SK-N-SH (cell line): ENCODE results near the gene SNRNP25. TPM values are rescaled to one million over a fixed set of nuclear protein-coding genes. Genes with fewer than 3 reads are reported as not detected.

Experiments used
- CTCF ChIA-PET: fragments of 300-600, 350-600 bp; formaldehyde crosslinking; extraction: SDS; loops from one replicate; lab custom pipeline; 2021; lab: Yijun Ruan, JAX
- POLR2A ChIA-PET: fragments of 350-600 bp; sonication (Branson Sonifier 250); formaldehyde crosslinking; extraction: SDS; loops from one replicate; lab custom pipeline; 2020; ENCODE audit warnings: antibody characterized with exemption, inconsistent platforms; lab: Yijun Ruan, JAX
- DNase-seq: peaks from one replicate; pipeline ENCODE4 v3.0.0; 2012
- H2AFZ ChIP-seq: fragments of 200-600 bp; sonication (generic); 2 replicates; pipeline ENCODE4 v1.8.1; 2016; ENCODE audit warnings: antibody characterized with exemption, mild to moderate bottlenecking, low read depth
- H3F3A ChIP-seq: fragments of 200-600 bp; sonication (generic); replicated peaks from 2 replicates; pipeline ENCODE3; 2016; ENCODE audit warnings: antibody characterized with exemption, mild to moderate bottlenecking; ENCODE audit not compliant: insufficient read depth
- H3K27ac ChIP-seq, 2 experiments: fragments of 200-500 bp in 1 of 2; fragments of 200-600 bp in 1 of 2; sonication (Bioruptor generic) in 1 of 2; sonication (generic), shearing (Covaris generic) in 1 of 2; 2 replicates each; pipeline versions ENCODE4 v1.5.1 to v1.6.1; 2014 to 2016; ENCODE audit warnings: low read depth in 2 of 2, inconsistent platforms in 1 of 2, low read length in 1 of 2, mild to moderate bottlenecking in 1 of 2, mixed read lengths in 1 of 2
- H3K27me3 ChIP-seq: fragments of 200-600 bp; sonication (generic), shearing (Covaris generic); 2 replicates; pipeline ENCODE4 v1.6.1; 2016; ENCODE audit warnings: mixed run types; ENCODE audit not compliant: insufficient read depth
- H3K36me3 ChIP-seq, 2 experiments: fragments of 200-500 bp in 1 of 2; fragments of 200-600 bp in 1 of 2; sonication (Bioruptor generic) in 1 of 2; sonication (generic) in 1 of 2; replicated peaks in 1 of 2; 2 replicates each; pipeline versions ENCODE3 to v1.5.1; 2014 to 2016; ENCODE audit warnings: low read length in 1 of 2, mild to moderate bottlenecking in 1 of 2; ENCODE audit not compliant: insufficient read depth in 2 of 2, control insufficient read depth in 1 of 2
- H3K4me1 ChIP-seq, 2 experiments: fragments of 200-500 bp in 1 of 2; fragments of 200-600 bp in 1 of 2; sonication (Bioruptor generic) in 1 of 2; sonication (generic), shearing (Covaris generic) in 1 of 2; 2 replicates each; pipeline versions ENCODE4 v1.5.1 to v1.6.1; 2014 to 2016; ENCODE audit warnings: low read depth in 1 of 2, low read length in 1 of 2, mixed run types in 1 of 2; ENCODE audit not compliant: insufficient read depth in 2 of 2, control insufficient read depth in 1 of 2
- H3K4me2 ChIP-seq: fragments of 200-600 bp; sonication (generic), shearing (Covaris generic); 2 replicates; pipeline ENCODE4 v1.6.1; 2017; ENCODE audit warnings: mixed run types
- H3K4me3 ChIP-seq, 2 experiments: fragments of 200-500 bp in 1 of 2; fragments of 200-600 bp in 1 of 2; sonication (Bioruptor generic) in 1 of 2; sonication (generic), shearing (Covaris generic) in 1 of 2; 2 replicates each; pipeline versions ENCODE4 v1.5.1 to v1.8.1; 2014 to 2016; ENCODE audit warnings: low read depth in 2 of 2, inconsistent platforms in 1 of 2, low read length in 1 of 2, mild to moderate bottlenecking in 1 of 2, mixed read lengths in 1 of 2, moderate library complexity in 1 of 2
- H3K79me2 ChIP-seq: fragments of 200-600 bp; sonication (generic); 2 replicates; pipeline ENCODE4 v1.8.1; 2017; ENCODE audit warnings: mild to moderate bottlenecking; ENCODE audit not compliant: insufficient read depth
- H3K9ac ChIP-seq: fragments of 200-600 bp; sonication (generic); 2 replicates; pipeline ENCODE4 v1.6.1; 2017; ENCODE audit warnings: mixed run types
- H3K9me2 ChIP-seq: fragments of 200-600 bp; sonication (generic); 2 replicates; pipeline ENCODE4 v1.6.1; 2017; ENCODE audit warnings: mixed run types
- H3K9me3 ChIP-seq: fragments of 200-600 bp; sonication (generic); 2 replicates; pipeline ENCODE4 v1.6.1; 2017; ENCODE audit warnings: mixed run types, mild to moderate bottlenecking, moderate library complexity
- H4K20me1 ChIP-seq: fragments of 200-600 bp; sonication (generic); 2 replicates; pipeline ENCODE4 v1.6.1; 2017; ENCODE audit warnings: mild to moderate bottlenecking, mixed run types; ENCODE audit not compliant: insufficient read depth
- EP300 ChIP-seq, 2 experiments: IDR thresholded peaks; 2 replicates each; pipeline versions ENCODE4 v1.4.0 to v1.6.1; 2012; ENCODE audit warnings: borderline replicate concordance in 1 of 2, low read depth in 1 of 2, low read length in 1 of 2
- EZH2phosphoT487 ChIP-seq: fragments of 200-600 bp; sonication (generic); IDR thresholded peaks from 2 replicates; pipeline ENCODE4 v1.6.1; 2017; ENCODE audit warnings: low read depth, mixed run types, mild to moderate bottlenecking, antibody characterized with exemption, moderate library complexity, borderline replicate concordance
- FOXJ3 ChIP-seq: sonication (generic); formaldehyde crosslinking; IDR thresholded peaks from 2 replicates; pipeline ENCODE4 v1.5.1; 2020; ENCODE audit warnings: mild to moderate bottlenecking, missing genetic modification reagents
- GATA2 ChIP-seq: sonication (generic); formaldehyde crosslinking; IDR thresholded peaks from 2 replicates; pipeline ENCODE4 v1.5.0; 2020; ENCODE audit warnings: mild to moderate bottlenecking, missing genetic modification reagents
- JUND ChIP-seq: IDR thresholded peaks from 2 replicates; pipeline ENCODE4 v1.4.0; 2012
- MEF2A ChIP-seq: IDR thresholded peaks from 2 replicates; pipeline ENCODE4 v1.4.0; 2012; ENCODE audit warnings: low read depth, borderline replicate concordance
- MXI1 ChIP-seq: IDR thresholded peaks from 2 replicates; pipeline ENCODE4 v1.6.1; 2012; ENCODE audit warnings: mild to moderate bottlenecking, low read depth, low read length, improper control_type of control experiment
- NFIC ChIP-seq: IDR thresholded peaks from 2 replicates; pipeline ENCODE4 v1.4.0; 2012; ENCODE audit warnings: borderline replicate concordance
- NRF1 ChIP-seq: IDR thresholded peaks from 2 replicates; pipeline ENCODE4 v1.6.1; 2012; ENCODE audit warnings: low read depth, mild to moderate bottlenecking, low read length
- RAD21 ChIP-seq: IDR thresholded peaks from 2 replicates; pipeline ENCODE4 v1.6.1; 2012; ENCODE audit warnings: mild to moderate bottlenecking, low read length
- SIN3A ChIP-seq: IDR thresholded peaks from 2 replicates; pipeline ENCODE4 v1.6.1; 2012; ENCODE audit warnings: low read depth, mild to moderate bottlenecking, low read length, moderate library complexity, borderline replicate concordance
- TAF1 ChIP-seq: IDR thresholded peaks from 2 replicates; pipeline ENCODE4 v1.6.1; 2012; ENCODE audit warnings: low read depth, mild to moderate bottlenecking, low read length, moderate library complexity, borderline replicate concordance
- TEAD4 ChIP-seq: IDR thresholded peaks from 2 replicates; pipeline ENCODE4 v1.4.0; 2012; ENCODE audit warnings: mild to moderate bottlenecking, borderline replicate concordance; ENCODE audit not compliant: insufficient read depth
- YY1 ChIP-seq: IDR thresholded peaks from 2 replicates; pipeline ENCODE4 v1.4.0; 2012; ENCODE audit warnings: low read depth, mild to moderate bottlenecking
- WGBS: methylation state at CpG from one replicate; pipeline ENCODE4 v1.1.6; 2017; ENCODE audit warnings: low lambda C conversion rate; 5-methylcytosine and 5-hydroxymethylcytosine counted together
- polyA plus RNA-seq, 3 experiments: library from polyadenylated mRNA; depleted of rRNA; stranded (reverse); fragments of >200 nt; gene quantifications; 2 replicates each; pipeline ENCODE4 v1.2.3, GENCODE V29; 2012
- TF ChIP-seq, protein P1 (sequence below): IDR thresholded peaks from 2 replicates; pipeline ENCODE4 v1.4.0; 2012; ENCODE audit warnings: low read depth, borderline replicate concordance
- TF ChIP-seq, protein P2 (sequence below): IDR thresholded peaks from 2 replicates; pipeline ENCODE4 v1.4.0; 2012; ENCODE audit warnings: low read depth
- TF ChIP-seq, protein P3 (sequence below): fragments of 150-350 bp; IDR thresholded peaks from 2 replicates; pipeline ENCODE4 v1.6.1; 2017; ENCODE audit warnings: antibody characterized with exemption, low read length, low read depth, borderline replicate concordance
- TF ChIP-seq, protein P4 (sequence below): fragments of 200-600 bp; sonication (generic); IDR thresholded peaks from 2 replicates; pipeline ENCODE4 v1.6.1; 2017; ENCODE audit warnings: antibody characterized with exemption, mild to moderate bottlenecking, moderate library complexity

Gene SNRNP25
- polyA plus RNA-seq, 1 of the 3 experiments (the other 2 are of a cell fraction), result 73.4 TPM

DNA sequence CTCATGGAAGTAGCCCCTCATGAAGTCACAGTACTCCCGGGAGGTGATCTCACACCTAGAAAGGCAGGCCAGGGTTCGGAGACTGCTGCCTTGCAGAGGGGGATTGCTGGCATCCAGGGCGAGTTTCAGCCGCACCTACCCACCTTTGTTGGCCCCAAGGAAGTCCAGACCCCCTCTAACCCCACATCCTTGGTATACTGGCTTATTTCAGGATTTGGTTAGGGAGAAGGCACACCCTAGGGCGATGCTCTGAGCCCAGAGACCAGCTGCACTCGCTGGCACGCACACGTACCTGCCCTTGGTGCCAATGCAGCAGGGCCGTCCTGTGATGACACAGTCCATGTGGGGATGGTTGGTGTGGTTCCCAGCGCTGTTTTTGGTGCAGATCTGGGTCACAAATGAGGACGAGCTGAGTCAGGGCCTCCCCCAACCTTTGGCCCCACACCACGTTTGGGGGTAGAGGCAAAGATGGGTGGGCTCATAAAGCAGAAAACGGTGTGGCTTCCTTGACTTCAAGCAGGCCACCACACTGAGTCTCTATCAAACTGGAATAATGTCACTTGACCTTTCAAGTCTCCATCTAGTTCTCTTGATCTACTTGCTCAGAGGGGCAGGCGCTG lies 5.9 kb downstream of the SNRNP25 start:
- CTCF ChIA-PET, result interaction anchor here (1.4 to 21.2 kb wide), 4 partner anchors 9 to 121 kb away, joined by 3 to 793 read pairs (median 56); partner anchors contain the start of gene HBQ1
- TF ChIP-seq YY1 (no peak), TAF1 (no peak), FOXJ3 (CRISPR knock-in tag) (no peak), EZH2phosphoT487 (no peak), NFIC (no peak), SIN3A (no peak), GATA2 (CRISPR knock-in tag) (no peak), MEF2A (no peak), NRF1 (no peak), MXI1 (no peak), JUND (no peak), EP300 (IDR thresholded peaks at IDR 0.05; ENCODE audit: borderline replicate concordance in 1 of 2, low read depth in 1 of 2, low read length in 1 of 2) (no peak), TEAD4 (no peak), RAD21 (no peak)
- TF ChIP-seq, protein P1, sequence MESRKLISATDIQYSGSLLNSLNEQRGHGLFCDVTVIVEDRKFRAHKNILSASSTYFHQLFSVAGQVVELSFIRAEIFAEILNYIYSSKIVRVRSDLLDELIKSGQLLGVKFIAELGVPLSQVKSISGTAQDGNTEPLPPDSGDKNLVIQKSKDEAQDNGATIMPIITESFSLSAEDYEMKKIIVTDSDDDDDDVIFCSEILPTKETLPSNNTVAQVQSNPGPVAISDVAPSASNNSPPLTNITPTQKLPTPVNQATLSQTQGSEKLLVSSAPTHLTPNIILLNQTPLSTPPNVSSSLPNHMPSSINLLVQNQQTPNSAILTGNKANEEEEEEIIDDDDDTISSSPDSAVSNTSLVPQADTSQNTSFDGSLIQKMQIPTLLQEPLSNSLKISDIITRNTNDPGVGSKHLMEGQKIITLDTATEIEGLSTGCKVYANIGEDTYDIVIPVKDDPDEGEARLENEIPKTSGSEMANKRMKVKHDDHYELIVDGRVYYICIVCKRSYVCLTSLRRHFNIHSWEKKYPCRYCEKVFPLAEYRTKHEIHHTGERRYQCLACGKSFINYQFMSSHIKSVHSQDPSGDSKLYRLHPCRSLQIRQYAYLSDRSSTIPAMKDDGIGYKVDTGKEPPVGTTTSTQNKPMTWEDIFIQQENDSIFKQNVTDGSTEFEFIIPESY, result no peak
- TF ChIP-seq, protein P2, sequence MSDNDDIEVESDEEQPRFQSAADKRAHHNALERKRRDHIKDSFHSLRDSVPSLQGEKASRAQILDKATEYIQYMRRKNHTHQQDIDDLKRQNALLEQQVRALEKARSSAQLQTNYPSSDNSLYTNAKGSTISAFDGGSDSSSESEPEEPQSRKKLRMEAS, result no peak
- TF ChIP-seq, protein P3, sequence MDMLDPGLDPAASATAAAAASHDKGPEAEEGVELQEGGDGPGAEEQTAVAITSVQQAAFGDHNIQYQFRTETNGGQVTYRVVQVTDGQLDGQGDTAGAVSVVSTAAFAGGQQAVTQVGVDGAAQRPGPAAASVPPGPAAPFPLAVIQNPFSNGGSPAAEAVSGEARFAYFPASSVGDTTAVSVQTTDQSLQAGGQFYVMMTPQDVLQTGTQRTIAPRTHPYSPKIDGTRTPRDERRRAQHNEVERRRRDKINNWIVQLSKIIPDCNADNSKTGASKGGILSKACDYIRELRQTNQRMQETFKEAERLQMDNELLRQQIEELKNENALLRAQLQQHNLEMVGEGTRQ, result no peak
- TF ChIP-seq, protein P4, sequence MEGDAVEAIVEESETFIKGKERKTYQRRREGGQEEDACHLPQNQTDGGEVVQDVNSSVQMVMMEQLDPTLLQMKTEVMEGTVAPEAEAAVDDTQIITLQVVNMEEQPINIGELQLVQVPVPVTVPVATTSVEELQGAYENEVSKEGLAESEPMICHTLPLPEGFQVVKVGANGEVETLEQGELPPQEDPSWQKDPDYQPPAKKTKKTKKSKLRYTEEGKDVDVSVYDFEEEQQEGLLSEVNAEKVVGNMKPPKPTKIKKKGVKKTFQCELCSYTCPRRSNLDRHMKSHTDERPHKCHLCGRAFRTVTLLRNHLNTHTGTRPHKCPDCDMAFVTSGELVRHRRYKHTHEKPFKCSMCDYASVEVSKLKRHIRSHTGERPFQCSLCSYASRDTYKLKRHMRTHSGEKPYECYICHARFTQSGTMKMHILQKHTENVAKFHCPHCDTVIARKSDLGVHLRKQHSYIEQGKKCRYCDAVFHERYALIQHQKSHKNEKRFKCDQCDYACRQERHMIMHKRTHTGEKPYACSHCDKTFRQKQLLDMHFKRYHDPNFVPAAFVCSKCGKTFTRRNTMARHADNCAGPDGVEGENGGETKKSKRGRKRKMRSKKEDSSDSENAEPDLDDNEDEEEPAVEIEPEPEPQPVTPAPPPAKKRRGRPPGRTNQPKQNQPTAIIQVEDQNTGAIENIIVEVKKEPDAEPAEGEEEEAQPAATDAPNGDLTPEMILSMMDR, result no peak
- TF ChIP-seq, all 33 proteins: peak for 0
- POLR2A ChIA-PET, result no interaction called here
- H3F3A ChIP-seq, result peaks cover 4% of the 10 kb centered on the region
- no peaks in the 10 kb centered on the region for H3K9me3 ChIP-seq
- H3K4me1 ChIP-seq, result no peaks in the 10 kb centered on the region
- H3K27me3 ChIP-seq, result no peaks in the 10 kb centered on the region
- no peak overlapping the region for H2AFZ ChIP-seq
- no peak for DNase-seq
- WGBS, result 94% methylated on average over 5 of the region's 14 CpGs
- no peak overlapping the region for H3K4me2 ChIP-seq
- no peaks in the 10 kb centered on the region for H3K9me2 ChIP-seq
- peaks cover 3% of the 10 kb centered on the region; the same call in 1 of the 2 replicates for H3K79me2 ChIP-seq
- H3K9ac ChIP-seq, result no peak overlapping the region
- no peak overlapping the region for H3K4me3 ChIP-seq
- H3K27ac ChIP-seq, result no peak overlapping the region
- peaks cover 11 to 79% of the 10 kb centered on the region in 2 experiments for H3K36me3 ChIP-seq
- H4K20me1 ChIP-seq, result peaks cover under 1% of the 10 kb centered on the region; the same call in 1 of the 2 replicates
